HCT116 (cell line): ENCODE results near the gene AFF1. TPM values are rescaled to one million over a fixed set of nuclear protein-coding genes. Genes with fewer than 3 reads are reported as not detected.

ENCODE experiments used
- ATAC-seq: fragments of 200-7000 bp; cut with Tn5 transposase; 2 replicates; pipeline ENCODE4 v1.9.1; 2020; ENCODE audit warnings: mild to moderate bottlenecking, moderate library complexity
- BruUV-seq: library from RNA; stranded (reverse); fragments of 400-500 nt; replicated peaks from 2 replicates; lab custom pipeline; 2021; lab: Mats Ljungman, UMichigan
- CTCF ChIA-PET: fragments of 300-600 bp; sonication (Branson Sonifier 250); formaldehyde crosslinking; loops from one replicate; lab custom pipeline; 2021; ENCODE audit warnings: antibody characterized with exemption; lab: Charles Lee
- POLR2A ChIA-PET: fragments of 300-600, 350-600 bp; sonication (Branson Sonifier 250); formaldehyde crosslinking; loops from one replicate; lab custom pipeline; 2021; ENCODE audit warnings: antibody characterized with exemption; lab: Charles Lee
- RAD21 ChIA-PET, 2 experiments: fragments of 300-600 bp; sonication (Branson Sonifier 250); formaldehyde crosslinking; loops; one replicate each; lab custom pipeline; 2023; ENCODE audit warnings: low total read pairs in 2 of 2; ENCODE audit not compliant: uncharacterized antibody in 2 of 2, unreplicated experiment in 2 of 2, low non-redundant PET in 1 of 2; lab: Charles Lee
- DNase-seq: peaks from one replicate; pipeline ENCODE4 v3.0.0-alpha.2; 2010; ENCODE audit warnings: low read depth, low spot score
- H2AFZ ChIP-seq: fragments of 200-600 bp; shearing (Covaris generic), sonication (generic); 2 replicates; pipeline ENCODE4 v1.6.1; 2017; ENCODE audit warnings: low read depth, mixed run types, mixed read lengths, antibody characterized with exemption, low read length; ENCODE audit not compliant: poor library complexity, severe bottlenecking
- H3K27ac ChIP-seq: 2 replicates; pipeline ENCODE4 v1.5.1; 2012; ENCODE audit warnings: low read depth, low read length
- H3K27me3 ChIP-seq: fragments of 200-600 bp; sonication (generic); 2 replicates; pipeline ENCODE4 v1.6.1; 2016; ENCODE audit warnings: mixed run types, low read length, mixed read lengths; ENCODE audit not compliant: insufficient read depth
- H3K36me3 ChIP-seq, 2 experiments: fragments of 200-500 bp in 1 of 2; fragments of 200-600 bp in 1 of 2; sonication (Bioruptor generic) in 1 of 2; sonication (generic) in 1 of 2; 2 replicates each; pipeline versions ENCODE4 v1.5.1 to v1.6.1; 2014 to 2016; ENCODE audit warnings: low read length in 2 of 2, inconsistent platforms in 1 of 2, mixed read lengths in 1 of 2, mixed run types in 1 of 2; ENCODE audit not compliant: insufficient read depth in 2 of 2, control insufficient read depth in 1 of 2
- H3K4me1 ChIP-seq, 2 experiments: fragments of 200-600 bp in 1 of 2; sonication (generic) in 1 of 2; 2 replicates each; pipeline versions ENCODE4 v1.5.1 to v1.6.1; 2012 to 2017; ENCODE audit warnings: low read length in 2 of 2, inconsistent platforms in 1 of 2, mild to moderate bottlenecking in 1 of 2, mixed read lengths in 1 of 2, mixed run types in 1 of 2, moderate library complexity in 1 of 2; ENCODE audit not compliant: insufficient read depth in 2 of 2, control insufficient read depth in 1 of 2
- H3K4me2 ChIP-seq: fragments of 200-600 bp; sonication (generic); 2 replicates; pipeline ENCODE4 v1.6.1; 2017; ENCODE audit warnings: mixed run types, low read length, mixed read lengths
- H3K4me3 ChIP-seq, 2 experiments: fragments of 200-600 bp in 1 of 2; sonication (generic) in 1 of 2; replicated peaks in 1 of 2; 2 replicates each; pipeline ENCODE4 v1.5.1; 2011 to 2016; ENCODE audit warnings: low read length in 2 of 2, control low read depth in 1 of 2, low read depth in 1 of 2, mild to moderate bottlenecking in 1 of 2, mixed read lengths in 1 of 2, mixed run types in 1 of 2
- H3K79me2 ChIP-seq: fragments of 200-600 bp; sonication (generic); 2 replicates; pipeline ENCODE4 v1.6.1; 2017; ENCODE audit warnings: mild to moderate bottlenecking, mixed run types, low read length, moderate library complexity, mixed read lengths; ENCODE audit not compliant: insufficient read depth
- H3K9ac ChIP-seq: fragments of 200-600 bp; sonication (generic); 2 replicates; pipeline ENCODE4 v1.6.1; 2016; ENCODE audit warnings: low read length, mixed read lengths
- H3K9me2 ChIP-seq: fragments of 200-600 bp; sonication (generic), shearing (Covaris generic); 2 replicates; pipeline ENCODE4 v1.6.1; 2017; ENCODE audit warnings: mixed run types, mild to moderate bottlenecking, moderate library complexity; ENCODE audit not compliant: insufficient read depth
- H3K9me3 ChIP-seq, 2 experiments: fragments of 200-500 bp in 1 of 2; fragments of 200-600 bp in 1 of 2; sonication (Bioruptor generic) in 1 of 2; sonication (generic) in 1 of 2; 2 replicates each; pipeline ENCODE4 v1.6.1; 2014 to 2017; ENCODE audit warnings: low read length in 2 of 2, mixed read lengths in 2 of 2, inconsistent platforms in 1 of 2, low read depth in 1 of 2, mild to moderate bottlenecking in 1 of 2, mixed run types in 1 of 2, moderate library complexity in 1 of 2; ENCODE audit not compliant: control insufficient read depth in 1 of 2, insufficient read depth in 1 of 2
- H4K20me1 ChIP-seq: fragments of 200-600 bp; sonication (generic), shearing (Covaris generic); 2 replicates; pipeline ENCODE4 v1.6.1; 2017; ENCODE audit warnings: mixed run types, mild to moderate bottlenecking, moderate library complexity; ENCODE audit not compliant: insufficient read depth
- CEBPB ChIP-seq: IDR thresholded peaks from 2 replicates; pipeline ENCODE4 v1.6.1; 2012; ENCODE audit warnings: low read depth
- EGR1 ChIP-seq: IDR thresholded peaks from 2 replicates; pipeline ENCODE4 v1.6.1; 2012; ENCODE audit warnings: low read depth
- ELF1 ChIP-seq: IDR thresholded peaks from 2 replicates; pipeline ENCODE4 v1.6.1; 2012; ENCODE audit warnings: low read depth, borderline replicate concordance
- EZH2phosphoT487 ChIP-seq: fragments of 200-600 bp; IDR thresholded peaks from 2 replicates; pipeline ENCODE4 v1.6.1; 2018; ENCODE audit warnings: antibody characterized with exemption, borderline replicate concordance
- POLR2AphosphoS5 ChIP-seq: IDR thresholded peaks from 2 replicates; pipeline ENCODE4 v1.6.1; 2011; ENCODE audit warnings: mild to moderate bottlenecking, low read depth, low read length, moderate library complexity
- RAD21 ChIP-seq: IDR thresholded peaks from 2 replicates; pipeline ENCODE4 v1.6.1; 2012; ENCODE audit warnings: low read depth, mild to moderate bottlenecking
- SIN3A ChIP-seq: IDR thresholded peaks from 2 replicates; pipeline ENCODE4 v1.6.1; 2012; ENCODE audit warnings: low read depth
- SP1 ChIP-seq: IDR thresholded peaks from 2 replicates; pipeline ENCODE4 v1.6.1; 2012; ENCODE audit warnings: low read depth
- TCF7L2 ChIP-seq: IDR thresholded peaks from 2 replicates; pipeline ENCODE4 v1.7.0; 2011; ENCODE audit warnings: borderline replicate concordance, inconsistent platforms; ENCODE audit not compliant: insufficient read depth, insufficient read length; ENCODE audit errors: extremely low read depth
- YY1 ChIP-seq: IDR thresholded peaks from 2 replicates; pipeline ENCODE4 v1.6.1; 2011; ENCODE audit warnings: low read length, low read depth, moderate library complexity, mild to moderate bottlenecking; ENCODE audit not compliant: insufficient replicate concordance; ENCODE audit errors: extremely low read depth
- ZFX ChIP-seq: fragments of 450-650 bp; IDR thresholded peaks from 2 replicates; pipeline ENCODE4 v1.6.1; 2017
- ZNF274 ChIP-seq: fragments of 200-500 bp; sonication (Bioruptor generic); IDR thresholded peaks from 2 replicates; pipeline ENCODE4 v1.6.1; 2014; ENCODE audit warnings: mild to moderate bottlenecking, low read depth, low read length, inconsistent platforms
- intact Hi-C: fragments of 100-400 bp; cut with micrococcal nuclease; formaldehyde crosslinking; loops from 2 replicates; pipeline ENCODE4 v1.10.0; 2022
- total RNA-seq: library from RNA; stranded (reverse); gene quantifications from one replicate; pipeline ENCODE4 v1.2.1, GENCODE V29; 2021; ENCODE audit not compliant: unreplicated experiment
- TF ChIP-seq, protein P1 (sequence below): IDR thresholded peaks from 2 replicates; pipeline ENCODE4 v1.6.1; 2012; ENCODE audit warnings: low read depth
- TF ChIP-seq, protein P2 (sequence below): IDR thresholded peaks from 2 replicates; pipeline ENCODE4 v1.6.1; 2011; ENCODE audit warnings: mild to moderate bottlenecking, low read length, moderate library complexity; ENCODE audit not compliant: insufficient replicate concordance; ENCODE audit errors: extremely low read depth

AFF1 gene
- total RNA-seq, 1 experiment from 2014 or later = 43.1 TPM

DNA sequence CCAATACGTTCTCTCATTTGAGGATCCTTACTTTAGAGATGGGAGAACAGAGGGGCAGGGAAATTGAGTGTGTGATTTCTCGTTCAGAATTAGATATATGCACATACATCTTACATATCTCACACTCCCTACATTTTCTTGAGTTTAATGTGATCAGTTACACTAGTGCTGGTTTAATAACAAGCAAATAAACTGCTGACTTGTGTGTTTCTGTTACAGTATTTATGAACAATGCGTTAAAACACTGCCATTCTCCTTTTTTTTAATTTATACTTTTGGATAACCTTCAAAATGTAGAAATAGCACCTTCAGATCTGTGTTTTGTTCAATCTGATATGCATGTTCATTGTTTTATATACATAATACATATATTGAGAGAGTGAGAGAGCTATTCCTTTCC, 155.5 kb downstream of the AFF1 start:
- no peak for ATAC-seq
- Histone ChIP-seq H3K4me3 (no peak overlapping the region), H3K27me3 (no peaks in the 10 kb centered on the region), H3K79me2 (no peaks in the 10 kb centered on the region; the same call in 1 of the 2 replicates), H3K9me2 (no peaks in the 10 kb centered on the region), H2AFZ (no peak overlapping the region), H3K4me2 (no peak overlapping the region), H4K20me1 (no peaks in the 10 kb centered on the region), H3K27ac (no peak overlapping the region), H3K4me1 (peaks cover 18 to 20% of the 10 kb centered on the region in 2 experiments), H3K9me3 (no peaks in the 10 kb centered on the region), H3K9ac (no peak overlapping the region), H3K36me3 (no peaks in the 10 kb centered on the region)
- no TSS peak for BruUV-seq
- no peak for DNase-seq
- intact Hi-C loops = no loop called here
- ChIA-PET CTCF (interaction anchor here (1.7 kb wide), 1 partner anchor 168 kb away, joined by 9 read pairs; no protein-coding TSS in a partner anchor), POLR2A (no interaction called here), RAD21 (no interaction called here)
- no peak for TF ChIP-seq SP1
- no peak for TF ChIP-seq ZNF274
- no peak for TF ChIP-seq SIN3A
- TF ChIP-seq RAD21 = no peak
- no peak for TF ChIP-seq EGR1
- TF ChIP-seq YY1 = no peak
- no peak for TF ChIP-seq CEBPB
- no peak for TF ChIP-seq POLR2AphosphoS5
- TF ChIP-seq, protein P1, sequence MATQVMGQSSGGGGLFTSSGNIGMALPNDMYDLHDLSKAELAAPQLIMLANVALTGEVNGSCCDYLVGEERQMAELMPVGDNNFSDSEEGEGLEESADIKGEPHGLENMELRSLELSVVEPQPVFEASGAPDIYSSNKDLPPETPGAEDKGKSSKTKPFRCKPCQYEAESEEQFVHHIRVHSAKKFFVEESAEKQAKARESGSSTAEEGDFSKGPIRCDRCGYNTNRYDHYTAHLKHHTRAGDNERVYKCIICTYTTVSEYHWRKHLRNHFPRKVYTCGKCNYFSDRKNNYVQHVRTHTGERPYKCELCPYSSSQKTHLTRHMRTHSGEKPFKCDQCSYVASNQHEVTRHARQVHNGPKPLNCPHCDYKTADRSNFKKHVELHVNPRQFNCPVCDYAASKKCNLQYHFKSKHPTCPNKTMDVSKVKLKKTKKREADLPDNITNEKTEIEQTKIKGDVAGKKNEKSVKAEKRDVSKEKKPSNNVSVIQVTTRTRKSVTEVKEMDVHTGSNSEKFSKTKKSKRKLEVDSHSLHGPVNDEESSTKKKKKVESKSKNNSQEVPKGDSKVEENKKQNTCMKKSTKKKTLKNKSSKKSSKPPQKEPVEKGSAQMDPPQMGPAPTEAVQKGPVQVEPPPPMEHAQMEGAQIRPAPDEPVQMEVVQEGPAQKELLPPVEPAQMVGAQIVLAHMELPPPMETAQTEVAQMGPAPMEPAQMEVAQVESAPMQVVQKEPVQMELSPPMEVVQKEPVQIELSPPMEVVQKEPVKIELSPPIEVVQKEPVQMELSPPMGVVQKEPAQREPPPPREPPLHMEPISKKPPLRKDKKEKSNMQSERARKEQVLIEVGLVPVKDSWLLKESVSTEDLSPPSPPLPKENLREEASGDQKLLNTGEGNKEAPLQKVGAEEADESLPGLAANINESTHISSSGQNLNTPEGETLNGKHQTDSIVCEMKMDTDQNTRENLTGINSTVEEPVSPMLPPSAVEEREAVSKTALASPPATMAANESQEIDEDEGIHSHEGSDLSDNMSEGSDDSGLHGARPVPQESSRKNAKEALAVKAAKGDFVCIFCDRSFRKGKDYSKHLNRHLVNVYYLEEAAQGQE = no peak
- no peak for TF ChIP-seq EZH2phosphoT487
- TF ChIP-seq, protein P2, sequence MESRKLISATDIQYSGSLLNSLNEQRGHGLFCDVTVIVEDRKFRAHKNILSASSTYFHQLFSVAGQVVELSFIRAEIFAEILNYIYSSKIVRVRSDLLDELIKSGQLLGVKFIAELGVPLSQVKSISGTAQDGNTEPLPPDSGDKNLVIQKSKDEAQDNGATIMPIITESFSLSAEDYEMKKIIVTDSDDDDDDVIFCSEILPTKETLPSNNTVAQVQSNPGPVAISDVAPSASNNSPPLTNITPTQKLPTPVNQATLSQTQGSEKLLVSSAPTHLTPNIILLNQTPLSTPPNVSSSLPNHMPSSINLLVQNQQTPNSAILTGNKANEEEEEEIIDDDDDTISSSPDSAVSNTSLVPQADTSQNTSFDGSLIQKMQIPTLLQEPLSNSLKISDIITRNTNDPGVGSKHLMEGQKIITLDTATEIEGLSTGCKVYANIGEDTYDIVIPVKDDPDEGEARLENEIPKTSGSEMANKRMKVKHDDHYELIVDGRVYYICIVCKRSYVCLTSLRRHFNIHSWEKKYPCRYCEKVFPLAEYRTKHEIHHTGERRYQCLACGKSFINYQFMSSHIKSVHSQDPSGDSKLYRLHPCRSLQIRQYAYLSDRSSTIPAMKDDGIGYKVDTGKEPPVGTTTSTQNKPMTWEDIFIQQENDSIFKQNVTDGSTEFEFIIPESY = no peak
- no peak for TF ChIP-seq TCF7L2
- TF ChIP-seq ELF1 = no peak
- TF ChIP-seq ZFX = no peak
